SK-N-SH (cell line): ENCODE results near the gene KIF4A. TPM values are rescaled to one million over a fixed set of nuclear protein-coding genes. Genes with fewer than 3 reads are reported as not detected.

Experiments used
- CTCF ChIA-PET: fragments of 300-600, 350-600 bp; formaldehyde crosslinking; extraction: SDS; loops from one replicate; lab custom pipeline; 2021; lab: Yijun Ruan, JAX
- POLR2A ChIA-PET: fragments of 350-600 bp; sonication (Branson Sonifier 250); formaldehyde crosslinking; extraction: SDS; loops from one replicate; lab custom pipeline; 2020; ENCODE audit warnings: antibody characterized with exemption, inconsistent platforms; lab: Yijun Ruan, JAX
- DNase-seq: peaks from one replicate; pipeline ENCODE4 v3.0.0; 2012
- H2AFZ ChIP-seq: fragments of 200-600 bp; sonication (generic); 2 replicates; pipeline ENCODE4 v1.8.1; 2016; ENCODE audit warnings: antibody characterized with exemption, mild to moderate bottlenecking, low read depth
- H3F3A ChIP-seq: fragments of 200-600 bp; sonication (generic); replicated peaks from 2 replicates; pipeline ENCODE3; 2016; ENCODE audit warnings: antibody characterized with exemption, mild to moderate bottlenecking; ENCODE audit not compliant: insufficient read depth
- H3K27ac ChIP-seq, 2 experiments: fragments of 200-500 bp in 1 of 2; fragments of 200-600 bp in 1 of 2; sonication (Bioruptor generic) in 1 of 2; sonication (generic), shearing (Covaris generic) in 1 of 2; 2 replicates each; pipeline versions ENCODE4 v1.5.1 to v1.6.1; 2014 to 2016; ENCODE audit warnings: low read depth in 2 of 2, inconsistent platforms in 1 of 2, low read length in 1 of 2, mild to moderate bottlenecking in 1 of 2, mixed read lengths in 1 of 2
- H3K27me3 ChIP-seq: fragments of 200-600 bp; sonication (generic), shearing (Covaris generic); 2 replicates; pipeline ENCODE4 v1.6.1; 2016; ENCODE audit warnings: mixed run types; ENCODE audit not compliant: insufficient read depth
- H3K36me3 ChIP-seq, 2 experiments: fragments of 200-500 bp in 1 of 2; fragments of 200-600 bp in 1 of 2; sonication (Bioruptor generic) in 1 of 2; sonication (generic) in 1 of 2; replicated peaks in 1 of 2; 2 replicates each; pipeline versions ENCODE3 to v1.5.1; 2014 to 2016; ENCODE audit warnings: low read length in 1 of 2, mild to moderate bottlenecking in 1 of 2; ENCODE audit not compliant: insufficient read depth in 2 of 2, control insufficient read depth in 1 of 2
- H3K4me1 ChIP-seq, 2 experiments: fragments of 200-500 bp in 1 of 2; fragments of 200-600 bp in 1 of 2; sonication (Bioruptor generic) in 1 of 2; sonication (generic), shearing (Covaris generic) in 1 of 2; 2 replicates each; pipeline versions ENCODE4 v1.5.1 to v1.6.1; 2014 to 2016; ENCODE audit warnings: low read depth in 1 of 2, low read length in 1 of 2, mixed run types in 1 of 2; ENCODE audit not compliant: insufficient read depth in 2 of 2, control insufficient read depth in 1 of 2
- H3K4me2 ChIP-seq: fragments of 200-600 bp; sonication (generic), shearing (Covaris generic); 2 replicates; pipeline ENCODE4 v1.6.1; 2017; ENCODE audit warnings: mixed run types
- H3K4me3 ChIP-seq, 2 experiments: fragments of 200-500 bp in 1 of 2; fragments of 200-600 bp in 1 of 2; sonication (Bioruptor generic) in 1 of 2; sonication (generic), shearing (Covaris generic) in 1 of 2; 2 replicates each; pipeline versions ENCODE4 v1.5.1 to v1.8.1; 2014 to 2016; ENCODE audit warnings: low read depth in 2 of 2, inconsistent platforms in 1 of 2, low read length in 1 of 2, mild to moderate bottlenecking in 1 of 2, mixed read lengths in 1 of 2, moderate library complexity in 1 of 2
- H3K79me2 ChIP-seq: fragments of 200-600 bp; sonication (generic); 2 replicates; pipeline ENCODE4 v1.8.1; 2017; ENCODE audit warnings: mild to moderate bottlenecking; ENCODE audit not compliant: insufficient read depth
- H3K9ac ChIP-seq: fragments of 200-600 bp; sonication (generic); 2 replicates; pipeline ENCODE4 v1.6.1; 2017; ENCODE audit warnings: mixed run types
- H3K9me2 ChIP-seq: fragments of 200-600 bp; sonication (generic); 2 replicates; pipeline ENCODE4 v1.6.1; 2017; ENCODE audit warnings: mixed run types
- H3K9me3 ChIP-seq: fragments of 200-600 bp; sonication (generic); 2 replicates; pipeline ENCODE4 v1.6.1; 2017; ENCODE audit warnings: mixed run types, mild to moderate bottlenecking, moderate library complexity
- H4K20me1 ChIP-seq: fragments of 200-600 bp; sonication (generic); 2 replicates; pipeline ENCODE4 v1.6.1; 2017; ENCODE audit warnings: mild to moderate bottlenecking, mixed run types; ENCODE audit not compliant: insufficient read depth
- CHD2 ChIP-seq: fragments of 150-350 bp; IDR thresholded peaks from 2 replicates; pipeline ENCODE4 v1.6.1; 2018; ENCODE audit warnings: low read length; ENCODE audit not compliant: partially characterized antibody
- ELF1 ChIP-seq: IDR thresholded peaks from 2 replicates; pipeline ENCODE4 v1.4.0; 2012
- EZH2phosphoT487 ChIP-seq: fragments of 200-600 bp; sonication (generic); IDR thresholded peaks from 2 replicates; pipeline ENCODE4 v1.6.1; 2017; ENCODE audit warnings: low read depth, mixed run types, mild to moderate bottlenecking, antibody characterized with exemption, moderate library complexity, borderline replicate concordance
- FOSL2 ChIP-seq: IDR thresholded peaks from 2 replicates; pipeline ENCODE4 v1.4.0; 2012; ENCODE audit warnings: low read depth, mild to moderate bottlenecking, moderate library complexity, borderline replicate concordance
- FOXJ3 ChIP-seq: sonication (generic); formaldehyde crosslinking; IDR thresholded peaks from 2 replicates; pipeline ENCODE4 v1.5.1; 2020; ENCODE audit warnings: mild to moderate bottlenecking, missing genetic modification reagents
- GABPA ChIP-seq: IDR thresholded peaks from 2 replicates; pipeline ENCODE4 v1.4.0; 2012; ENCODE audit warnings: low read depth, mild to moderate bottlenecking
- JUND ChIP-seq: IDR thresholded peaks from 2 replicates; pipeline ENCODE4 v1.4.0; 2012
- MEF2A ChIP-seq: IDR thresholded peaks from 2 replicates; pipeline ENCODE4 v1.4.0; 2012; ENCODE audit warnings: low read depth, borderline replicate concordance
- NFIC ChIP-seq: IDR thresholded peaks from 2 replicates; pipeline ENCODE4 v1.4.0; 2012; ENCODE audit warnings: borderline replicate concordance
- PBX3 ChIP-seq: IDR thresholded peaks from 2 replicates; pipeline ENCODE4; 2012
- RAD21 ChIP-seq: IDR thresholded peaks from 2 replicates; pipeline ENCODE4 v1.6.1; 2012; ENCODE audit warnings: mild to moderate bottlenecking, low read length
- RCOR1 ChIP-seq: fragments of 150-350 bp; IDR thresholded peaks from 2 replicates; pipeline ENCODE4 v1.6.1; 2017; ENCODE audit warnings: antibody characterized with exemption, low read length
- SIN3A ChIP-seq: IDR thresholded peaks from 2 replicates; pipeline ENCODE4 v1.6.1; 2012; ENCODE audit warnings: low read depth, mild to moderate bottlenecking, low read length, moderate library complexity, borderline replicate concordance
- SMC3 ChIP-seq: IDR thresholded peaks from 2 replicates; pipeline ENCODE4 v1.6.1; 2012; ENCODE audit warnings: low read depth, low read length, improper control_type of control experiment
- TCF12 ChIP-seq: IDR thresholded peaks from 2 replicates; pipeline ENCODE4 v1.4.0; 2012
- WGBS: methylation state at CpG from one replicate; pipeline ENCODE4 v1.1.6; 2017; ENCODE audit warnings: low lambda C conversion rate; 5-methylcytosine and 5-hydroxymethylcytosine counted together
- polyA plus RNA-seq, 3 experiments: library from polyadenylated mRNA; depleted of rRNA; stranded (reverse); fragments of >200 nt; gene quantifications; 2 replicates each; pipeline ENCODE4 v1.2.3, GENCODE V29; 2012
- TF ChIP-seq, protein P1 (sequence below): IDR thresholded peaks from 2 replicates; pipeline ENCODE4 v1.4.0; 2012; ENCODE audit warnings: low read depth
- TF ChIP-seq, protein P2 (sequence below): IDR thresholded peaks from 2 replicates; pipeline ENCODE4 v1.4.0; 2012; ENCODE audit warnings: low read depth, borderline replicate concordance

Gene KIF4A
- polyA plus RNA-seq, 1 of the 3 experiments (the other 2 are of a cell fraction): 11.5 TPM

GRCh38 chrX:70432936-70433847 lies 143.3 kb downstream of the KIF4A start:
- H3K4me1 ChIP-seq: peaks cover 0 to 8% of the 10 kb centered on the region in 2 experiments; a peak in 1 of 4 replicates
- TF ChIP-seq GABPA (no peak), NFIC (no peak), PBX3 (no peak), MEF2A (no peak), JUND (no peak), SIN3A (no peak), CHD2 (no peak), FOXJ3 (CRISPR knock-in tag) (no peak), FOSL2 (no peak), RCOR1 (no peak), EZH2phosphoT487 (no peak), SMC3 (no peak), ELF1 (no peak), RAD21 (no peak), TCF12 (no peak)
- TF ChIP-seq, protein P1, sequence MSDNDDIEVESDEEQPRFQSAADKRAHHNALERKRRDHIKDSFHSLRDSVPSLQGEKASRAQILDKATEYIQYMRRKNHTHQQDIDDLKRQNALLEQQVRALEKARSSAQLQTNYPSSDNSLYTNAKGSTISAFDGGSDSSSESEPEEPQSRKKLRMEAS: no peak
- TF ChIP-seq, protein P2, sequence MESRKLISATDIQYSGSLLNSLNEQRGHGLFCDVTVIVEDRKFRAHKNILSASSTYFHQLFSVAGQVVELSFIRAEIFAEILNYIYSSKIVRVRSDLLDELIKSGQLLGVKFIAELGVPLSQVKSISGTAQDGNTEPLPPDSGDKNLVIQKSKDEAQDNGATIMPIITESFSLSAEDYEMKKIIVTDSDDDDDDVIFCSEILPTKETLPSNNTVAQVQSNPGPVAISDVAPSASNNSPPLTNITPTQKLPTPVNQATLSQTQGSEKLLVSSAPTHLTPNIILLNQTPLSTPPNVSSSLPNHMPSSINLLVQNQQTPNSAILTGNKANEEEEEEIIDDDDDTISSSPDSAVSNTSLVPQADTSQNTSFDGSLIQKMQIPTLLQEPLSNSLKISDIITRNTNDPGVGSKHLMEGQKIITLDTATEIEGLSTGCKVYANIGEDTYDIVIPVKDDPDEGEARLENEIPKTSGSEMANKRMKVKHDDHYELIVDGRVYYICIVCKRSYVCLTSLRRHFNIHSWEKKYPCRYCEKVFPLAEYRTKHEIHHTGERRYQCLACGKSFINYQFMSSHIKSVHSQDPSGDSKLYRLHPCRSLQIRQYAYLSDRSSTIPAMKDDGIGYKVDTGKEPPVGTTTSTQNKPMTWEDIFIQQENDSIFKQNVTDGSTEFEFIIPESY: no peak
- POLR2A ChIA-PET: no interaction called here
- CTCF ChIA-PET: interaction anchor here (0.8 to 3.9 kb wide), 5 partner anchors 8 to 144 kb away, joined by 3 to 23 read pairs (median 5); partner anchors contain the start of genes DLG3, KIF4A and PDZD11
- H3K27ac ChIP-seq: no peak overlapping the region
- no peaks in the 10 kb centered on the region for H4K20me1 ChIP-seq
- H3K4me3 ChIP-seq: peak overlapping the region; percentile 64 to 81
- 61% methylated on average over 15 of the region's 15 CpGs for WGBS
- H3K9ac ChIP-seq: no peak overlapping the region
- no peak for DNase-seq
- H3K27me3 ChIP-seq: no peaks in the 10 kb centered on the region
- H3K4me2 ChIP-seq: peak overlapping the region; percentile 78
- H3K79me2 ChIP-seq: no peaks in the 10 kb centered on the region
- no peaks in the 10 kb centered on the region for H3F3A ChIP-seq
- peak overlapping the region; percentile 94 for H2AFZ ChIP-seq
- H3K36me3 ChIP-seq: no peaks in the 10 kb centered on the region
- H3K9me2 ChIP-seq: no peaks in the 10 kb centered on the region
- no peaks in the 10 kb centered on the region for H3K9me3 ChIP-seq
